ENCODE measurements around the gene MET. TPM values are rescaled to one million over a fixed set of nuclear protein-coding genes. Genes with fewer than 3 reads are reported as not detected.

MET gene
- total RNA-seq, 1 donor from 2014 or later: 7.0 TPM

DNA sequence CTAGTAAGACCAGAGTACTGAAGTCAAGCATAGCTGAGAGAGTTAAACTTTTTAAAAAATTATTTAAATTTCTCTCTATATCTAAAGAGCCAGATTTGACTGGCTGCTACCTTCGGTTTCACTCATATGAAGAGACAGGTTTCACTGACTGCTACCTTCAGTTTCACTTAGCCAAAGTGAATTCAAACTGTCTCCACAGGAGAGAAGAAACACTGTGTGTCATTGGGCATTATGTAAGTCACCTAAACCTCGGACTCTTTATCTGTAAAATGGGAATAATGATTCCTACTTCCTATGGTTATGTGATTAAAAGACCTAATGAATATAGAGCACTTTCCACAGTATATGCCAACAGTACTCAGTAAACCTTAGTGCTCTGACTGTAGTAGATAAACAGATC, 41.6 kb upstream of the MET start:
- no peaks in the 10 kb centered on the region for H3K9me3 Mint-ChIP-seq
- H3K4me1 Mint-ChIP-seq: peaks cover 3% of the 10 kb centered on the region
- DNase-seq (ENCODE audit: low spot score): no peak
- no peaks in the 10 kb centered on the region for H3K27me3 Mint-ChIP-seq (ENCODE audit: insufficient read depth, low read depth)
- Histone ChIP-seq H3K27me3 (no peaks in the 10 kb centered on the region), H3K36me3 (no peaks in the 10 kb centered on the region), H3K4me2 (no peak overlapping the region), H3F3A (ENCODE audit: low read depth) (no peaks in the 10 kb centered on the region), H3K79me2 (ENCODE audit: low read depth) (no peaks in the 10 kb centered on the region), H3K27ac (no peak overlapping the region), H3K4me3 (no peak overlapping the region), H2AFZ (replicated peaks) (no peak overlapping the region), H4K20me1 (ENCODE audit: low read depth) (no peaks in the 10 kb centered on the region), H3K4me1 (no peaks in the 10 kb centered on the region), H3K9me3 (ENCODE audit: low read depth) (no peaks in the 10 kb centered on the region), H3K9ac (no peak overlapping the region)
- no peaks in the 10 kb centered on the region for H3K36me3 Mint-ChIP-seq
- TF ChIP-seq, protein P1, sequence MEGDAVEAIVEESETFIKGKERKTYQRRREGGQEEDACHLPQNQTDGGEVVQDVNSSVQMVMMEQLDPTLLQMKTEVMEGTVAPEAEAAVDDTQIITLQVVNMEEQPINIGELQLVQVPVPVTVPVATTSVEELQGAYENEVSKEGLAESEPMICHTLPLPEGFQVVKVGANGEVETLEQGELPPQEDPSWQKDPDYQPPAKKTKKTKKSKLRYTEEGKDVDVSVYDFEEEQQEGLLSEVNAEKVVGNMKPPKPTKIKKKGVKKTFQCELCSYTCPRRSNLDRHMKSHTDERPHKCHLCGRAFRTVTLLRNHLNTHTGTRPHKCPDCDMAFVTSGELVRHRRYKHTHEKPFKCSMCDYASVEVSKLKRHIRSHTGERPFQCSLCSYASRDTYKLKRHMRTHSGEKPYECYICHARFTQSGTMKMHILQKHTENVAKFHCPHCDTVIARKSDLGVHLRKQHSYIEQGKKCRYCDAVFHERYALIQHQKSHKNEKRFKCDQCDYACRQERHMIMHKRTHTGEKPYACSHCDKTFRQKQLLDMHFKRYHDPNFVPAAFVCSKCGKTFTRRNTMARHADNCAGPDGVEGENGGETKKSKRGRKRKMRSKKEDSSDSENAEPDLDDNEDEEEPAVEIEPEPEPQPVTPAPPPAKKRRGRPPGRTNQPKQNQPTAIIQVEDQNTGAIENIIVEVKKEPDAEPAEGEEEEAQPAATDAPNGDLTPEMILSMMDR (IDR thresholded peaks at IDR 0.05): no peak
- no peak for TF ChIP-seq EZH2 (IDR thresholded peaks at IDR 0.05)
- TF ChIP-seq EZH2phosphoT487 (IDR thresholded peaks at IDR 0.05): no peak
- no peak overlapping the region for H3K27ac Mint-ChIP-seq
- H3K4me3 Mint-ChIP-seq: no peak overlapping the region

DNA sequence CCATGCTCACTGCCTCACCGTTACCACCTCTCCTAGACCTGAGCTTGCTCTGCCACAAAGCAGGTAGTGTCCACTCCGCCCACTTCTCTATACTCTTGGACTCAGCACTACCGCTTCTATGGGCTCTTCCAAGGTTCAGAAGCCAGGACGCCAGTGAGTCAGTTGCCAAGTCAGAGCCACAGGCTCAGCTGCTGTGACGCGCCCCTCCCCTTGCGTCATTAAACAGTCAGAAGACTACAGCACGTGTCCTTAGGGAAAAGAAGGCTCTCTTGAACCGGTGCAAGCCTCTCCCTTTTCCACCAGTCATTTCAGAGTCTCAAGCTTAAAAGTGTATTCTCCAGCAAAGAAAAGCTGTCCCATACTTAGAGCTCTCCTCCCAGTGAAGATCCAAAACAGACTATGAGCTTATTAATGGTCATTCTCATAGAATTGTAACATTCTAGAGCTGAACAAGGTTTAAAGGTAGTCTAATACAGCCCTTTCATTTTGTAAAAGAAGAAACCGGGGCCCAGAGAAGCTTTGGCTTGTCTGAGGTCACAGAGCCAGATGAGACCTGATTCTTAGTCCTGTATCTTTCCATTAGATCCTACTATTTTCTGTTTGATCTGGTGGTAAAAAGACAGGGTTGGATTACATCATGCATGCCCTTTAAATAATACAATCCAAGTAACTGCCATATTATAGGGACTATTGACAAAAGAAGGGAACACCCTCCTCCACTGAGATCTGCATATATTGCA, 40.9 kb upstream of the MET start:
- H3K27ac Mint-ChIP-seq: no peak overlapping the region
- no peaks in the 10 kb centered on the region for H3K36me3 Mint-ChIP-seq
- no peaks in the 10 kb centered on the region for H3K27me3 Mint-ChIP-seq (ENCODE audit: insufficient read depth, low read depth)
- TF ChIP-seq EZH2phosphoT487 (IDR thresholded peaks at IDR 0.05) (no peak), EZH2 (IDR thresholded peaks at IDR 0.05) (no peak)
- TF ChIP-seq, protein P1 (IDR thresholded peaks at IDR 0.05): no peak
- Histone ChIP-seq H3K4me1 (no peaks in the 10 kb centered on the region), H3K4me2 (no peak overlapping the region), H3K4me3 (no peak overlapping the region), H3K27me3 (no peaks in the 10 kb centered on the region), H3K9me3 (ENCODE audit: low read depth) (no peaks in the 10 kb centered on the region), H3K27ac (no peak overlapping the region), H2AFZ (replicated peaks) (peak overlapping the region; percentile 71), H3K9ac (no peak overlapping the region), H3F3A (ENCODE audit: low read depth) (no peaks in the 10 kb centered on the region), H4K20me1 (ENCODE audit: low read depth) (no peaks in the 10 kb centered on the region), H3K79me2 (ENCODE audit: low read depth) (no peaks in the 10 kb centered on the region), H3K36me3 (no peaks in the 10 kb centered on the region)
- peak; percentile 26 for DNase-seq (ENCODE audit: low spot score)
- H3K4me3 Mint-ChIP-seq: no peak overlapping the region
- H3K9me3 Mint-ChIP-seq: no peaks in the 10 kb centered on the region
- peaks cover 3% of the 10 kb centered on the region for H3K4me1 Mint-ChIP-seq

DNA sequence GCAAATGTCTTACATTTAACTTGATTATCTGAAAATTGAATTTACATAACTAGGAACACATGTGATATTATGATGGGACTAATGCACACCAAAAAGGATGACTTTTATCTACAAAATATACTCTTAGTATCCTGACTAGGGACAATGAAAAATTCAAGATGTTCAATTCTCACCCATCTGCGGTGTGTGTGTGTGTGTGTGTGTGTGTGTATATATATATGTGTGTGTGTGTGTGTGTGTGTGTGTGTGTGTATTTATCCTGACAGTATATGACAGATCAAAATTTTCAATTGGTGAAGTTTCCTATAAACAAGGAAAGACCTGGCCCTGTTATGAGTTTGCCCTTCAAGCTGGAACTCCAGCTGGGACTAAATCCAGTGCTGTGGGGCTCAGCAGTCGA, 40.3 kb upstream of the MET start:
- H3K27ac Mint-ChIP-seq: no peak overlapping the region
- no peaks in the 10 kb centered on the region for H3K79me2 ChIP-seq (ENCODE audit: low read depth)
- H3K36me3 Mint-ChIP-seq: no peaks in the 10 kb centered on the region
- no peak overlapping the region for H3K4me2 ChIP-seq
- no peaks in the 10 kb centered on the region for H3K27me3 ChIP-seq
- peaks cover 3% of the 10 kb centered on the region for H3K4me1 Mint-ChIP-seq
- no peaks in the 10 kb centered on the region for H4K20me1 ChIP-seq (ENCODE audit: low read depth)
- H3K9me3 ChIP-seq (ENCODE audit: low read depth): no peaks in the 10 kb centered on the region
- no peaks in the 10 kb centered on the region for H3K27me3 Mint-ChIP-seq (ENCODE audit: insufficient read depth, low read depth)
- H3K4me3 ChIP-seq: no peak overlapping the region
- TF ChIP-seq, protein P1 (IDR thresholded peaks at IDR 0.05): no peak
- TF ChIP-seq EZH2 (IDR thresholded peaks at IDR 0.05): no peak
- TF ChIP-seq EZH2phosphoT487 (IDR thresholded peaks at IDR 0.05): no peak
- peak overlapping the region; percentile 71 for H2AFZ ChIP-seq (replicated peaks)
- H3F3A ChIP-seq (ENCODE audit: low read depth): no peaks in the 10 kb centered on the region
- no peak overlapping the region for H3K4me3 Mint-ChIP-seq
- no peak overlapping the region for H3K27ac ChIP-seq
- H3K9me3 Mint-ChIP-seq: no peaks in the 10 kb centered on the region
- DNase-seq (ENCODE audit: low spot score): no peak
- H3K9ac ChIP-seq: no peak overlapping the region
- H3K36me3 ChIP-seq: no peaks in the 10 kb centered on the region
- H3K4me1 ChIP-seq: no peaks in the 10 kb centered on the region
